Astrocyte (in vitro differentiated cells and primary cell): ENCODE results near the gene AGTPBP1. TPM values are rescaled to one million over a fixed set of nuclear protein-coding genes. Genes with fewer than 3 reads are reported as not detected.
"Not testable (repeated sequence)": the region's sequence is repeated elsewhere in the genome, so short reads cannot be mapped to it uniquely, and the experiment has no call there.

Source experiments
- DNase-seq: peaks from one replicate; pipeline ENCODE4 v3.0.0-alpha.2; 2010; ENCODE audit warnings: low read depth
- FAIRE-seq: peaks from 2 replicates; lab custom pipeline; 2011; peaks lifted over from hg19 to GRCh38; lab: Jason Lieb, UNC
- H2AFZ ChIP-seq: 2 replicates; pipeline ENCODE4 v1.6.0; 2012; ENCODE audit warnings: low read depth, low read length, inconsistent platforms
- H3K27ac ChIP-seq: 2 replicates; pipeline ENCODE4 v1.5.1; 2011; ENCODE audit warnings: low read depth, low read length, inconsistent platforms
- H3K27me3 ChIP-seq: 2 replicates; pipeline ENCODE4 v1.6.0; 2011; ENCODE audit warnings: low read length, inconsistent platforms; ENCODE audit not compliant: insufficient read depth
- H3K36me3 ChIP-seq: 2 replicates; pipeline ENCODE4 v1.5.1; 2011; ENCODE audit warnings: low read length, inconsistent platforms; ENCODE audit not compliant: insufficient read depth
- H3K4me1 ChIP-seq: 2 replicates; pipeline ENCODE4 v1.5.1; 2011; ENCODE audit warnings: low read length, inconsistent platforms; ENCODE audit not compliant: insufficient read depth
- H3K4me2 ChIP-seq: 2 replicates; pipeline ENCODE4 v1.6.0; 2012; ENCODE audit warnings: low read length, inconsistent platforms
- H3K4me3 ChIP-seq: 2 replicates; pipeline ENCODE4 v1.5.1; 2011; ENCODE audit warnings: low read depth, mild to moderate bottlenecking, low read length, inconsistent platforms; ENCODE audit not compliant: insufficient read depth
- H3K79me2 ChIP-seq: 2 replicates; pipeline ENCODE4 v1.6.0; 2012; ENCODE audit warnings: mild to moderate bottlenecking, low read length, inconsistent platforms; ENCODE audit not compliant: insufficient read depth
- H3K9ac ChIP-seq: 2 replicates; pipeline ENCODE4 v1.6.0; 2012; ENCODE audit warnings: mild to moderate bottlenecking, low read length, inconsistent platforms
- H3K9me3 ChIP-seq: 2 replicates; pipeline ENCODE4 v1.5.1; 2012; ENCODE audit warnings: low read depth, mild to moderate bottlenecking, low read length, inconsistent platforms; ENCODE audit not compliant: insufficient read depth
- H4K20me1 ChIP-seq: 2 replicates; pipeline ENCODE4 v1.6.0; 2012; ENCODE audit warnings: low read length, inconsistent platforms; ENCODE audit not compliant: insufficient read depth
- H3K27ac Mint-ChIP-seq: one replicate; pipeline ENCODE4 v1.8.0; 2021; ENCODE audit warnings: mild to moderate bottlenecking, mixed read lengths; ENCODE audit not compliant: unreplicated experiment
- H3K27me3 Mint-ChIP-seq: one replicate; pipeline ENCODE4 v1.8.0; 2021; ENCODE audit warnings: low read depth, mixed read lengths; ENCODE audit not compliant: unreplicated experiment
- H3K36me3 Mint-ChIP-seq: one replicate; pipeline ENCODE4 v1.8.0; 2021; ENCODE audit warnings: low read depth, mixed read lengths; ENCODE audit not compliant: unreplicated experiment
- H3K4me1 Mint-ChIP-seq: one replicate; pipeline ENCODE4 v1.8.0; 2021; ENCODE audit warnings: low read depth, mixed read lengths; ENCODE audit not compliant: unreplicated experiment
- H3K4me3 Mint-ChIP-seq: one replicate; pipeline ENCODE4 v1.8.0; 2021; ENCODE audit warnings: mild to moderate bottlenecking, moderate library complexity, mixed read lengths; ENCODE audit not compliant: unreplicated experiment
- H3K9me3 Mint-ChIP-seq: one replicate; pipeline ENCODE4 v1.8.0; 2021; ENCODE audit warnings: mild to moderate bottlenecking, mixed read lengths; ENCODE audit not compliant: unreplicated experiment
- EZH2 ChIP-seq: IDR thresholded peaks from 2 replicates; pipeline ENCODE4 v1.6.1; 2012; ENCODE audit warnings: mild to moderate bottlenecking, low read length, inconsistent platforms; ENCODE audit not compliant: insufficient read depth
- total RNA-seq: library from RNA; stranded (reverse); gene quantifications from 2 replicates; pipeline ENCODE4 v1.2.1, GENCODE V29; 2021
- TF ChIP-seq, protein P1 (sequence below): IDR thresholded peaks from 2 replicates; pipeline ENCODE4 v1.5.1; 2011; ENCODE audit warnings: low read depth, mild to moderate bottlenecking, inconsistent platforms, low read length, moderate library complexity; ENCODE audit not compliant: insufficient read depth

The AGTPBP1 gene
- total RNA-seq, 1 donor from 2014 or later, result 30.0 TPM

DNA sequence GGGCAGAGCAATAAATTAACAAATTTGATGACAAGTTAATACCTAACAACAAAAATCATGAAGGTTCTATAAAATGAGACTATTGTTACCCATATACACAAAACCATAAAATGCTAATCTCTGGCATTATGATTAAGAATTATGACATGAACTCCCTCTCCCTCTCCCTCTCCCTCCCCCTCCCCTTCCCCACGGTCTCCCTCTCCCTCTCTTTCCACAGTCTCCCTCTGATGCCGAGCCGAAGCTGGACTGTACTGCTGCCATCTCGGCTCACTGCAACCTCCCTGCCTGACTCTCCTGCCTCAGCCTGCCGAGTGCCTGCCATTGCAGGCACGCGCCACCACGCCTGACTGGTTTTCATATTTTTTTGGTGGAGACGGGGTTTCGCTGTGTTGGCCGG, 168.8 kb downstream of the AGTPBP1 start:
- H4K20me1 ChIP-seq, H3K79me2 ChIP-seq: not testable (repeated sequence)

GRCh38 chr9:85569988-85570387, 171.8 kb downstream of the AGTPBP1 start:
- Histone ChIP-seq H4K20me1 (no peaks in the 10 kb centered on the region), H3K27me3 (no peaks in the 10 kb centered on the region), H3K4me1 (peaks cover 4% of the 10 kb centered on the region), H3K4me3 (no peak overlapping the region), H3K36me3 (no peaks in the 10 kb centered on the region), H3K79me2 (no peaks in the 10 kb centered on the region), H3K4me2 (no peak overlapping the region), H3K9ac (no peak overlapping the region), H3K27ac (no peak overlapping the region), H2AFZ (no peak overlapping the region), H3K9me3 (no peaks in the 10 kb centered on the region)
- Mint-ChIP-seq H3K36me3 (peaks cover 3% of the 10 kb centered on the region), H3K4me3 (no peak overlapping the region), H3K9me3 (peaks cover 2% of the 10 kb centered on the region), H3K27ac (peak overlapping the region; percentile 50), H3K27me3 (no peaks in the 10 kb centered on the region), H3K4me1 (peaks cover 14% of the 10 kb centered on the region)
- FAIRE-seq, result no peak
- DNase-seq, result peak; percentile 66
- no peak for TF ChIP-seq EZH2
- TF ChIP-seq, protein P1, sequence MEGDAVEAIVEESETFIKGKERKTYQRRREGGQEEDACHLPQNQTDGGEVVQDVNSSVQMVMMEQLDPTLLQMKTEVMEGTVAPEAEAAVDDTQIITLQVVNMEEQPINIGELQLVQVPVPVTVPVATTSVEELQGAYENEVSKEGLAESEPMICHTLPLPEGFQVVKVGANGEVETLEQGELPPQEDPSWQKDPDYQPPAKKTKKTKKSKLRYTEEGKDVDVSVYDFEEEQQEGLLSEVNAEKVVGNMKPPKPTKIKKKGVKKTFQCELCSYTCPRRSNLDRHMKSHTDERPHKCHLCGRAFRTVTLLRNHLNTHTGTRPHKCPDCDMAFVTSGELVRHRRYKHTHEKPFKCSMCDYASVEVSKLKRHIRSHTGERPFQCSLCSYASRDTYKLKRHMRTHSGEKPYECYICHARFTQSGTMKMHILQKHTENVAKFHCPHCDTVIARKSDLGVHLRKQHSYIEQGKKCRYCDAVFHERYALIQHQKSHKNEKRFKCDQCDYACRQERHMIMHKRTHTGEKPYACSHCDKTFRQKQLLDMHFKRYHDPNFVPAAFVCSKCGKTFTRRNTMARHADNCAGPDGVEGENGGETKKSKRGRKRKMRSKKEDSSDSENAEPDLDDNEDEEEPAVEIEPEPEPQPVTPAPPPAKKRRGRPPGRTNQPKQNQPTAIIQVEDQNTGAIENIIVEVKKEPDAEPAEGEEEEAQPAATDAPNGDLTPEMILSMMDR, result no peak

More for the DNA sequence above, 168.8 kb downstream of the AGTPBP1 start:
- not testable (repeated sequence) for FAIRE-seq, H2AFZ ChIP-seq, H3K27me3 Mint-ChIP-seq, H3K27me3 ChIP-seq, H3K9ac ChIP-seq, H3K4me1 ChIP-seq, H3K4me3 Mint-ChIP-seq, DNase-seq, H3K36me3 ChIP-seq, H3K9me3 ChIP-seq, H3K27ac ChIP-seq, H3K4me3 ChIP-seq, H3K9me3 Mint-ChIP-seq, H3K36me3 Mint-ChIP-seq, H3K4me2 ChIP-seq, H3K27ac Mint-ChIP-seq
- peaks cover 16% of the 10 kb centered on the region for H3K4me1 Mint-ChIP-seq

DNA sequence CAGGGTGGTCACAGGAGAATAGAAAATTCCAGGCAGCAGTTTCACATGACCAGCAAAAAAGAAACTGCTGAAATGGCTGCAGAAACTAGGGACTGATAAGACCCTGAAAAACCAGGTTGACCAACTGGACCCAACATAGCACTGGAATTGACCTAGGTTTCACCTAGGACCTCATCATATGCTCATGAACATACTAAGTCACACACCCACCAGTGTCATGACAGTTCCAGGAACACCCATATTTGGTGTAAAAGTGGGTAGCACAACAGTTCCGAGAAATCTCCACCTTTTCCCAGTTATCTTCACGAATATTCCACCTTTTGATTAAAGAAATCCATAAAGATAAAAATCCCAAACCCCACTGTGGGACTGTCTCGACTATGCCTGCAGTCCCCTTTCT, 182.2 kb downstream of the AGTPBP1 start:
- DNase-seq (no peak), FAIRE-seq (no peak)
- H3K27ac Mint-ChIP-seq, result no peak overlapping the region
- no peaks in the 10 kb centered on the region for H3K9me3 Mint-ChIP-seq
- no peaks in the 10 kb centered on the region for H3K4me1 Mint-ChIP-seq
- H2AFZ ChIP-seq, result no peak overlapping the region
- no peak overlapping the region for H3K4me3 ChIP-seq
- no peak overlapping the region for H3K4me3 Mint-ChIP-seq
- H3K4me2 ChIP-seq, result no peak overlapping the region
- H3K36me3 ChIP-seq, result no peaks in the 10 kb centered on the region
- no peak overlapping the region for H3K27ac ChIP-seq
- no peaks in the 10 kb centered on the region for H3K9me3 ChIP-seq
- H3K36me3 Mint-ChIP-seq, result no peaks in the 10 kb centered on the region
- no peaks in the 10 kb centered on the region for H4K20me1 ChIP-seq
- TF ChIP-seq, protein P1, result no peak
- no peak for TF ChIP-seq EZH2
- no peaks in the 10 kb centered on the region for H3K79me2 ChIP-seq
- H3K27me3 Mint-ChIP-seq, result no peaks in the 10 kb centered on the region
- no peak overlapping the region for H3K9ac ChIP-seq
- H3K4me1 ChIP-seq, result no peaks in the 10 kb centered on the region
- no peaks in the 10 kb centered on the region for H3K27me3 ChIP-seq
